ENCODE data around the gene EDAR. TPM values are rescaled to one million over a fixed set of nuclear protein-coding genes. Genes with fewer than 3 reads are reported as not detected.

EDAR gene
- total RNA-seq, 4 donors from 2014 or later = not detected

DNA sequence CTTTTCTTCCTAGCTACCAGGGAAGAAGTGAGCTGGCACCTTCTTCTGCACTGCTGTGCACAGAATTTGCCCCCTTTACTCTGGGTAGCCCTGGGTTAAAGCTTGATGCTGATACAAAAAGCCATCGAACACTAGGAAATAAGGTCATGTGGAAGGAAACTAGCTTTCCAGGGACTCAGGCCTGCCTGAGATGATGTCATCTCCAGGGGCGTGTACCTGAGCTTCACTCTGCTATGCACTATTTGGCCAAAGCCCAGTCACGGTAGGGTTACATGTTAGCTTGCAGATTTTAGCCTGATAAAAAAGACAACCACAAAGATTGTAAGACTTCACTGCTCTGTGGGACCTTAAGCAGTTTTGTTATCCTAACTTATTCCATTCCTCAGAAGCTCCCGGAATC, 20.4 kb downstream of the EDAR start:
- intact Hi-C loops (cut with DNase I; ENCODE audit: low total_unique reads) (no loop called here), in situ Hi-C loops (cut with MboI; ENCODE audit: low sequenced_read_pairs in 4 of 4) (no loop called here)
- DNase-seq (no peak), ATAC-seq (no peak)
- no peak overlapping the region for H3K4me3 ChIP-seq
- no peaks in the 10 kb centered on the region for H3K4me1 ChIP-seq
- no peaks in the 10 kb centered on the region for H3K36me3 ChIP-seq
- H3K9me3 ChIP-seq = no peaks in the 10 kb centered on the region
- no peak for TF ChIP-seq POLR2A (IDR thresholded peaks at IDR 0.05)
- TF ChIP-seq CTCF (IDR thresholded peaks at IDR 0.05 in 4 of 5, conservative IDR thresholded peaks at IDR 0.05 in 1 of 5) = no peak
- H3K27me3 ChIP-seq = no peaks in the 10 kb centered on the region
- no peak overlapping the region for H3K27ac ChIP-seq

GRCh38 chr2:108967757-108968156, 21.3 kb downstream of the EDAR start:
- H3K4me1 ChIP-seq = no peaks in the 10 kb centered on the region
- intact Hi-C loops (cut with DNase I; ENCODE audit: low total_unique reads) (no loop called here), in situ Hi-C loops (cut with MboI; ENCODE audit: low sequenced_read_pairs in 4 of 4) (no loop called here)
- TF ChIP-seq POLR2A (IDR thresholded peaks at IDR 0.05) = no peak
- TF ChIP-seq CTCF (IDR thresholded peaks at IDR 0.05 in 4 of 5, conservative IDR thresholded peaks at IDR 0.05 in 1 of 5) = no peak
- H3K9me3 ChIP-seq = no peaks in the 10 kb centered on the region
- no peak overlapping the region for H3K4me3 ChIP-seq
- DNase-seq (no peak), ATAC-seq (no peak)
- H3K27ac ChIP-seq = no peak overlapping the region
- no peaks in the 10 kb centered on the region for H3K27me3 ChIP-seq
- no peaks in the 10 kb centered on the region for H3K36me3 ChIP-seq

DNA sequence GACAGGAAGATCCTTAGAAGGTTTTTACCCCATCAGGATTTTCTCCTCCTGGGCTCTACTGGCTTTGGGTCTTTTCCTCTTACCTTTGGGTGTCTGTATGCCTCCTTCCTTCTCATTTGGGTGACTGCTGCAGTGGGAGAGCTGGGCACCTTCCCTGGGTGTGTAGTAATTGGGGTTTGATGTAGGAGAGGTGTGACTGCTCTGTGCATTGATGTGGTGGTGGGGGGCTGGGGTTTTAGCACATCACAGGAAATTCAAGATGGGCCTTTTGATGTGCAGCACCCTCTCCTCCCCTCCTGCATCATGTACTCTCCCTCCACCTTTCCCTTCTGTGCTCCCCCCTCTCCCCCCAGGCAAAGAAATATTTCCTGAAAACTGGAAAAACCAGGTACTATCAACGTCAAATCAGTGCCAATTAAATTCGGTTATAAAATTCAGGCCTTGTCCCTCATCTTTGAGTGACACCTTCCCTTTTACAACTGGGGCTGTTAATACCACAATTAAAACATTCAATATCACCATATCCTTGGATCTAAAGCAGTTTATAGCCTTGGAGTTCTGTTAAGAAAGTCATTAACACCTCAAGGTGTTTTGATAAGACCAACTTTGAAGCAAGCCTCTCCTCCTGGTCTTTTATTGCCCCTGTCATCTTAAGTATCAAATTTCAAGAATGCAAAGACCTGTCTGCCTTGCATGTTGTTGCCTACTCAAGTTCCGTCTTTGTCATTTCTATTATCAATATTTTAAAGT, 23.3 kb downstream of the EDAR start:
- H3K9me3 ChIP-seq = no peaks in the 10 kb centered on the region
- DNase-seq (no peak), ATAC-seq (no peak)
- intact Hi-C loops (cut with DNase I; ENCODE audit: low total_unique reads) = no loop called here
- H3K27ac ChIP-seq = no peak overlapping the region
- H3K4me1 ChIP-seq = no peaks in the 10 kb centered on the region
- no peaks in the 10 kb centered on the region for H3K27me3 ChIP-seq
- no peak overlapping the region for H3K4me3 ChIP-seq
- in situ Hi-C loops (cut with MboI; ENCODE audit: low sequenced_read_pairs in 4 of 4) = no loop called here
- TF ChIP-seq CTCF (IDR thresholded peaks at IDR 0.05 in 4 of 5, conservative IDR thresholded peaks at IDR 0.05 in 1 of 5) = no peak
- no peak for TF ChIP-seq POLR2A (IDR thresholded peaks at IDR 0.05)
- H3K36me3 ChIP-seq = no peaks in the 10 kb centered on the region

DNA sequence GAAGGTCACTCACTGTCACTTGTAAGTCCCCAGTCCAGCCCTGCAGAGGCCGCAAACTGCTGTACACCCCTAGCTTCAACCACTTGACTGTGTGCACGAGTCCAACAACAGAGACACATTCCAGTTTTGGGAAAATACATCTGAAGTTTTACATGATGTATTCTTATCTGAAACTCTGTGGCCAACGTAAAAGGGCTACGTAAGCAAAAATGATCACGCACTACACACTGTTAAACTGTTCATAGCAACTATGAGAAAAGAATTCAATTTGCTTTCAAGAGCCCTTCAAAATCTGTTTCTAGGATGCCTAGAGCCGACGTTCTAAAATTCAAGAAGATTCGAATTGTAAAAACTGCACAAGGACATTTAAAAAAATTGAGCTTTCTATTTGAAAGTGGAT, 26.0 kb downstream of the EDAR start:
- no peaks in the 10 kb centered on the region for H3K36me3 ChIP-seq
- no peaks in the 10 kb centered on the region for H3K9me3 ChIP-seq

More for the DNA sequence above, 26.0 kb downstream of the EDAR start:
- Histone ChIP-seq H3K4me3 (no peak overlapping the region), H3K27me3 (no peaks in the 10 kb centered on the region), H3K27ac (no peak overlapping the region), H3K4me1 (no peaks in the 10 kb centered on the region)
- intact Hi-C loops (cut with DNase I; ENCODE audit: low total_unique reads) (no loop called here), in situ Hi-C loops (cut with MboI; ENCODE audit: low sequenced_read_pairs in 4 of 4) (no loop called here)
- ATAC-seq = no peak
- no peak for DNase-seq
- TF ChIP-seq CTCF (IDR thresholded peaks at IDR 0.05 in 4 of 5, conservative IDR thresholded peaks at IDR 0.05 in 1 of 5) (no peak), POLR2A (IDR thresholded peaks at IDR 0.05) (no peak)

Measured in gastrocnemius medialis (tissue), 4 donors.